NAMALWA (cell line): ENCODE measurements around the gene MRPL48.

Experiments used
- DNase-seq: peaks from one replicate; pipeline ENCODE4 v3.0.0-alpha.2; 2015; ENCODE audit warnings: low spot score

MRPL48 gene

GRCh38 chr11:73893041-73893440 lies 105.4 kb downstream of the MRPL48 start:
- no peak for DNase-seq

DNA sequence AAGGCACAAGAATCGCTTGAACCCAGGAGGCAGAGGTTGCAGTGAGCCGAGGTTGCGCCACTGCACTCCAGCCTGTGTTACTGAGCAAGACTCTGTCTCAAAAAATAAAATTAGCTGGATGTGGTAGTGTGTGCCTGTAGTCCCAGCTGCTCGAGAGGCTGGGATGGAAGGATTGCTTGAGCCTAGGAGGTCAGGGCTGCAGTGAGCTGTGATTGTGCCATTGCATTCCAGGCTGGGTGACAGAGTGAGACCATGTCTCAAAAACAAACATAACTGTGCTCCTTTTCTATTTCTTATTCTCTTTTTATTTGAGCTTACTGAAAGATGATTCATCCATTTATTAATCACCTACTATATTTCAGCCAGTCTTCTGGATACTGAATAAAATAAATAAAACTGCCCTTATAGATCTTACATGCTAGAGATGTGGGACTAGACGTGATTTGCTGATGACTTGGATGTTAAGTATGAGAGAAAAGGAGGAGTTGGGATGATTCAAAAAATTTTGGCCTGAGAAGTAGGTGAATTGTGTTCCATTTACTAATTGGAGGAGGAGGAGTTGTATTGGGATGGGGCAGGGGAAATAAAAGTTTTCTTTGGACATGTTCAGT lies 107.2 kb downstream of the MRPL48 start:
- DNase-seq, result no peak

- no peak for DNase-seq
Observed at GRCh38 chr11:73902303-73902702, 114.6 kb downstream of the MRPL48 start.

- no peak for DNase-seq
Observed at GRCh38 chr11:73907191-73907590, 119.5 kb downstream of the MRPL48 start.

- DNase-seq, result no peak
Observed at GRCh38 chr11:73912026-73912425, 124.4 kb downstream of the MRPL48 start.

DNA sequence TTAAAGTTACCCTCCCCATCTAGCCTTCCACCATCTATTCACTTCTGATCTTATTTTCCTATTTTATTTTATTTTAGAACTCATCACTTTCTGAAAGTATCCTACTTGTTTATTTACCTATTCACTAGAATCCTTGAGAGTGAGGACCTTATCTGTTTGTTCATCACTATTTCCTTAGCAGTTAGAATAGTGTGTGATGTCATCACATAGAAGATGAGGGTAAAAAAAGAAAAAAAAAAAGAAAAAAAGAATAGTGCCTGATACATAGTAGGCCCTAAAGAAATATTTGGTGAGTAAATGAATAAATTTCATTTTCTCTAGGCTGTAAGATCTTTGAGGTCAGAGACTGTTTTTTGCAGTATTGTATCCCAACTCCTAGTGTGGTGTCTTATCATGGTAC lies 125.8 kb downstream of the MRPL48 start:
- DNase-seq, result no peak

DNA sequence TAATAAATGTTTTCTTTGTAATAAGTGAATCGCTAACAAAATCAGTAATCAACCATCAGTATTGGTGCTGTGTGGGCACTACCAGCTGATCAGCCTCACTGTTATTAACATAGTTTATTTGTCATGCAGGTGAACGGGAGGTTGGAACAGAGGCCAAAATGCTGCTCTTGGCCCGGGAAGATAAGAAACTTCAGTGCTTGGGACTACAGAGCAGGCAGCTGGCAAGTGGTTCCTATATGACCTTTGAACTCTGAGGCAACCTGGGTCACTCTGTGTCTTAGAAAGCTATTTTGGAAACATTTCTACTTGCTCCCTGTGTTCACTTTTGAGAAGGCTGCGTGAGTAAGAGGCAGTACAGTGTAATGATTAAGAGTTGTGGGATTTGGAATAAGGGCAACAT lies 126.6 kb downstream of the MRPL48 start:
- no peak for DNase-seq
